GM18873 (cell line): ENCODE measurements around the gene DZIP1L.

ENCODE experiments used
- ATAC-seq: cut with Tn5 transposase; IDR thresholded peaks from one replicate; pipeline ENCODE4 v1.9.1; 2021; ENCODE audit warnings: mild to moderate bottlenecking, moderate library complexity, moderate number of reproducible peaks; ENCODE audit not compliant: unreplicated experiment, low FRiP score

Gene DZIP1L

GRCh38 chr3:138038725-138039462, 76.5 kb downstream of the DZIP1L start:
- no peak for ATAC-seq

DNA sequence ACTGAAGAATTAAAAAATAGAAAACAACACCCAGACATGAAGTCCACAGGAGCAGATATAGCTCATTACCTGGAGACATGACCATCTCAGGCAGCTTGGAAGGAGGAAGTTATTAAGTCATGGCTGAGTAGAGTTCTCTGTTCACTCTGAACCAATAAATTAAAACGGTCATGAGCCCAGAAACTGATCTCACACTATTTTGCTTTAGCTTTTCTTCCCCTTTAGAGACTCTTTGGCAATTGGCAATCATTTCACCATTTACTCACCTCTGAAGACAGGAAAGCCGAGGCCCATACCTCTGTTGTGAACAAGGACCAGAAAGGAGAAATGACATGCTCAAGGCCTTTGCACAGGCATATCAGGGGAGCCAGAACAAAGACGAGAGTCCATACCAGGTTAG, 78.8 kb downstream of the DZIP1L start:
- ATAC-seq = no peak

DNA sequence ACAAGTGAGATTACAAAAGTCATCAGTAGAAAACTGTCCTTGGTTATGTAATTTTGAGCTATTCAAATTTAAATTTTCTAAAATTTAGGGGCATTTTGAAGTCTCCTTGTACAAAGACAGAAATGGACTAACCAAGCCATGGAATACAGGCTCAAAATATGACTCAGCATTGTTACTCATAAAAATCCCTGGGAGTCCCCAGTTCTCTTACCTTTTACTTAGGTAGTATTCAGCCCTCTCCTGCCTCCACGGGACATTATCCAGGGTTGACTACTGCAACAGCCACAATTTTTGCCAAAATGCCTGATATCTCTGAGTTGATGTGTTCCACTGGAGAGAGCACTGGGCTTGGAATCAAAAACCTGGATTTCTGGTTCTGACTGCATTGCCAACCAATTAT, 80.5 kb downstream of the DZIP1L start:
- ATAC-seq = no peak

DNA sequence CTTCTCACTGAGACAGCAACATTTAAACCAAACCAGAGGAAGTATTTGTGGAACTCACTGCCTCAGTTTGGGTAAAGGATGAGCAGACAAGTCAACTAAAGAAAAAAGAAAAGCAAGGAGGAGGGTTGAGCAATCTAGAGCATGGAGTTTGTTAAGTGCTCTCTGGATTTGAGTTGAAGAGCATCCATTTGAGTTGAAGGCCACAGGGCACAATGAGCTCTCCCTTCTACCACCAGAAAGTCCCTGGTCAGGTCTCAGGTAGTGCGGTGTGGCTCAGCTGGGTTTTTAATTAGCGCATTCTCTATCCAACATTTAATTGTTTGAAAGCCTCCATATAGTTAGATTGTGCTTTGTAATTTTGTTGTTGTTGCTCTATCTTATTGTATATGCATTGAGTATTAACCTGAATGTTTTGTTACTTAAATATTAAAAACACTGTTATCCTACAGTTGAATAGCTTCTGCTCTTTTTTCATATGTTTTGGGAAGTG, 82.2 kb downstream of the DZIP1L start:
- no peak for ATAC-seq

GRCh38 chr3:138032567-138032966, 82.8 kb downstream of the DZIP1L start:
- peak; percentile 55 for ATAC-seq

DNA sequence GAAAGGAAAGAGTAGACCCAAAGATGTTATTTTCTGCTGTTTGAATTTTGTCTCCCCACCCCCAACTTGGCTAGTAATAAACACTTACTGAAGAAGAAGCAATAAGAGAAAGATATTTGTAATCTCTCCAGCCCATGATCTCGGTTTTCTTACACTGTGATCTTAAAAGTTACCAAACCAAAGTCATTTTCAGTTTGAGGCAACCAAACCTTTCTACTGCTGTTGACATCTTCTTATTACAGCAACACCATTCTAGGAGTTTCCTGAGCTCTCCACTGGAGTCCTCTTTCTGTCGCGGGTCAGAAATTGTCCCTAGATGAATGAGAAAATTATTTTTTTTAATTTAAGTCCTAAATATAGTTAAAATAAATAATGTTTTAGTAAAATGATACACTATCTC, 83.9 kb downstream of the DZIP1L start:
- ATAC-seq = no peak

DNA sequence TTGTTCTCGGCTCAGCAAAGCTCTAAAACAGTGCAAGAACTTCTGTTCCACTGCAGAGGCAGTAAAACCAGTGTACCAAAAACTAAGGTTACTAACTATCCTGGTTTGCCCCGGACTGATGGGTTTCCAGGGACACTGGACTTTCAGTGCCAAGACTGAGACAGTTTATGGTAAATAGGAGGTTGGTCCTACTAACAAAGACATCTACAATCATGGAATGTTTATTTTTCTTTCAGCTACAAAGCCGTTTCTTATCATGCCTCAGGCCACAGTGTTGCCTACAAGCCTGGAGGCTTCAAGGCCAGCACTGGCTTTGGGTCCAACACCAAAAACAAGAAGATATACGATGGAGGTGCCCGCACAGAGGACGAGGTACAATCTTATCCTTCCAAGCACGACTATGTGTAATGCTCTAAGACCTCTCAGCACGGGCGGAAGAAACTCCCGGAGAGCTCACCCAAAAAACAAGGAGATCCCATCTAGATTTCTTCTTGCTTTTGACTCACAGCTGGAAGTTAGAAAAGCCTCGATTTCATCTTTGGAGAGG, 84.6 kb downstream of the DZIP1L start:
- no peak for ATAC-seq

DNA sequence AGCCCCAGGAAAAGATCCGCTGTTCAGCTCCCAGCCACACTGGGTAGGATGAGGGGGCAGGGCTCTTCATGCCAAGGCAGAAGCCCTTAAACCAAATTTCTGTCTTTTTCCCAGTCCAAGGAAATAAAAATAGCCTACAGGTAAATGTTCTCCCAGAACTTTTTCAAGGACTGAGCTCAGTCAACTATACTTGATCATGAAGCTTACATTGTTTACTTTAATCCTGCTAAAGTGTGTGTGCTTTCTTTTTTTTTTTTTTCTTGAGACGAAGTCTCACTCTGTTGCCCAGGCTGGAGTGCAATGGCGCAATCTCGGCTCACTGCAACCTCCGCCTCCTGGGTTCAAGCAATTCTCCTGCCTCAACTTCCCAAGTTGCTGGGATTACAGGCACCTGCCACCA, 87.6 kb downstream of the DZIP1L start:
- ATAC-seq = no peak

DNA sequence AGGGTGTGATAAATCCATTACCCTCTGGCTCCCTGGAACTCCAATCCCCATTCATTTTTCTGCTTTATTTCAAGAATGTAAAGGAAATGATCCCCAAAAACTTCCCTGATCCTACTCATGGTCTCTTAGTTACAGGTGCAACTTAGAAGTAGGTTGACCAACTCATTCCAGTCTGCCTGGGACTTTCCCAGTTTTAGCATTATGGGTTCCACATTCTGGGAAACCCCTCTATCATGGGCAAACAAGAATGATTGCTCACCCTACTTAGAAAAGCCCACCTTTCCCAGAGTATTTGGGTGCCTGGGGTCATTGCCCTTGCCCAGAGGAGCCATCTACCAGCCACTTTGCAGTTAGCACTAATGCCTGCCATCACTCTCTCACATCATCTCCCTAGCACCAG, 89.9 kb downstream of the DZIP1L start:
- ATAC-seq = no peak

- no peak for ATAC-seq
These were observed 91.7 kb downstream of the DZIP1L start for GRCh38 chr3:138023754-138024153.

GRCh38 chr3:138019281-138020069, 95.9 kb downstream of the DZIP1L start:
- no peak for ATAC-seq

GRCh38 chr3:138016065-138016464, 99.3 kb downstream of the DZIP1L start:
- ATAC-seq = no peak

DNA sequence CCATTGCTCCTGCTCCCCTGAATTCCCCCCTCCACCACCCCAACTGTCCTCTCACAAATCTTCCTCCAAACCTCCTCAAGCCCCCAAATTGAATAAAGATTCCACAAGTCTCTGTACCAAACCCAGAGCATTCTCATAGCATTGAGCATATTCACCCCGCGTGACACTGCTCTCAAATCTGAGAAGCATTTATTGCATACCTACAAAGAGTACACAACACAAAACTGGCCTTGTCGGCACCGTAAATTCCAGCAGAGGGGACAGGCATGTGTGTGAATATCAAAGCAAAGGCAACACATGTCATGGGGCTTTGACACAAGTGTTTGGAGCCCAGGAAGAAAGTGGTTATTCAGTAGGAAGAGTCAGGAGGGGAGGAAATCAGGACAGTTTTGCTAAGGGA, 102.9 kb downstream of the DZIP1L start:
- ATAC-seq = no peak
